ENCODE results near the gene NRROS.

NRROS gene

DNA sequence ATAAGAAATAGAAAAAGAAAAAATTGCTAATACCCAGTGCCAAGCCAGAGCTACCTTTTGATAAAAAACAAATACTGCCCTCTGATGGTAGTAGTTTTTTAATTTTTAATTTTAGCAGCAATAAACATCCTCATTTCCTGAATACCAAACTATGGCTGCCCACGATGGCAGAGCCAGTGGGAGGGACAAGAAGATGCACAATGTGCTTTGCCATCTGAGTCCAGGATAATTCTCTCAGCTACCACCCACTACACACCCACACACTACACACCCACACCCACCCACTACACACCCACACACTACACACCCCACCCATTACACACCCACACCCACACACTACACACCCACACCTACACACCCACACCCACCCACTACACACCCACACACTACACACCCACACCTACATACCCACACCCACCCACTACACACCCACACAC lies 54.7 kb downstream of the NRROS start:
- no peak overlapping the region for H3K4me3 ChIP-seq (ENCODE audit: low read depth, low read length)
- TF ChIP-seq, protein P1, sequence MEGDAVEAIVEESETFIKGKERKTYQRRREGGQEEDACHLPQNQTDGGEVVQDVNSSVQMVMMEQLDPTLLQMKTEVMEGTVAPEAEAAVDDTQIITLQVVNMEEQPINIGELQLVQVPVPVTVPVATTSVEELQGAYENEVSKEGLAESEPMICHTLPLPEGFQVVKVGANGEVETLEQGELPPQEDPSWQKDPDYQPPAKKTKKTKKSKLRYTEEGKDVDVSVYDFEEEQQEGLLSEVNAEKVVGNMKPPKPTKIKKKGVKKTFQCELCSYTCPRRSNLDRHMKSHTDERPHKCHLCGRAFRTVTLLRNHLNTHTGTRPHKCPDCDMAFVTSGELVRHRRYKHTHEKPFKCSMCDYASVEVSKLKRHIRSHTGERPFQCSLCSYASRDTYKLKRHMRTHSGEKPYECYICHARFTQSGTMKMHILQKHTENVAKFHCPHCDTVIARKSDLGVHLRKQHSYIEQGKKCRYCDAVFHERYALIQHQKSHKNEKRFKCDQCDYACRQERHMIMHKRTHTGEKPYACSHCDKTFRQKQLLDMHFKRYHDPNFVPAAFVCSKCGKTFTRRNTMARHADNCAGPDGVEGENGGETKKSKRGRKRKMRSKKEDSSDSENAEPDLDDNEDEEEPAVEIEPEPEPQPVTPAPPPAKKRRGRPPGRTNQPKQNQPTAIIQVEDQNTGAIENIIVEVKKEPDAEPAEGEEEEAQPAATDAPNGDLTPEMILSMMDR (IDR thresholded peaks at IDR 0.05; ENCODE audit: borderline replicate concordance, insufficient read depth, low read depth, low read length): no peak

DNA sequence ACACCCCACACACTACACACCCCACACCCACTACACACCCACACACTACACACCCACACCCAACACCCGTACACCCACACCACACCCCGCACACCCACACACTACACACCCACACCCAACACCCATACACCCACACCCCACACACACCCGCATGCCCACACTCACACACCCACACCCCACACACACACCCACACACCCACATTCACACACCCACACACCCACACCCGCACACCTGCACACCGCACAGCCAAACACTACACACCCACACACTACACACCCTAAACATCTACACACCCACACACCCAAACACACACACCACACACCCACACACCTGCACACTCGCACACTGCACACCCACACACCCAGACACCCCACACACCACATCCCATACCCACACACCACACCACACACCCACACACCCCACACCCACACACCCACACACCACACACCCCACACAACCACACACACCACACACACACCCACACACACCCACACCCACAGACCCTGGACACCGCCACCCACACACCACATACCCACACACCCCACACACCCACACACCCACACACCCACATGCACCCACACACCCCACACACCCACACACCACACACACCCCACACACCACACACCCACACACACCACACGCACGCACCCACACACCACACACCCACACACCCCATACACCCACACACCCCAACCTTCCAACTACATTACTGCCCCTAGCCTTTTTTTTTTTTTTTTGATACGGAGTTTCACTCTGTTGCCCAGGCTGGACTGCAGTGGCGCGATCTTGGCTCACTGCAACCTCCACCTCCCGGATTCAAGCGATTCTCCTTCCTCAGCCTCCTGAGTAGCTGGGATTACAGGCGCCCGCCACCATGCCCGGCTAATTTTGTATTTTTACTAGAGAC lies 55.7 kb downstream of the NRROS start:
- no peak overlapping the region for H3K4me3 ChIP-seq (ENCODE audit: low read depth, low read length)
- TF ChIP-seq, protein P1 (IDR thresholded peaks at IDR 0.05; ENCODE audit: borderline replicate concordance, insufficient read depth, low read depth, low read length): no peak

DNA sequence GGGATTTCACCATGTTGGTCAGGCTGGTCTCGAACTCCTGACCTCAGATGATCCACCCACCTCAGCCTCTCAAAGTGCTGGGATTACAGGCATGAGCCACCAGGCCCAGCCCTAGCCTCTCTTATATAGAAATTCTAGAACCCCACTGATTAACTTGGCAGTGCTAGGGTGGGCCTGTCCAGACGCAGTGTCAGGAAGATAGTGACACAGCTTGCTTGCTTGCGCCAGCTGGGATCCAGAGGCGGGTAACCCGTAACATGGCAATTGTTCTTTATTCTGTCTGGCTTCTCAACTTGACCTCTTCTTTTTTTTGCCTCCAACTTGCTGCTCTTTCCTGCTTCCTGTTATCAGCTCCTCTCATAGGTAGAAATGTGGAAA lies 56.3 kb downstream of the NRROS start:
- TF ChIP-seq, protein P1 (IDR thresholded peaks at IDR 0.05; ENCODE audit: borderline replicate concordance, insufficient read depth, low read depth, low read length): no peak
- H3K4me3 ChIP-seq (ENCODE audit: low read depth, low read length): no peak overlapping the region

DNA sequence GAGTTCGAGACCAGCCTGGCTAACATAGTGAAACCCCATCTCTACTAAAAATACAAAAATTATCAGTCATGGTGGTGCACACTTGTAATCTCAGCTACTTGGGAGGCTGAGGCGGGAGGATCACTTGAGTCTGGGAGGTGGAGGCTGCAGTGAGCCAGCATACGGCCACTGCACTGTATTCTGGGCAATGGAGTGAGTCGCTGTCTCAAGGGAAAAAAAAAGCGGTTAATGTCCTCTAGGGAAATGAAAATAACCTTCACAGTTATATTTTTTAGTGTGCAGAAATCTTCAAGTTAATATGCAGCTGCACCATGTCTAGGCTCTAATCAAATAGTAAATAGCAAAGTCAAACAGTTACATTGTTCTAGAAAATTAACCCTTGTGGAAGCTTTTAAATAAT lies 57.8 kb downstream of the NRROS start:
- H3K4me3 ChIP-seq (ENCODE audit: low read depth, low read length): no peak overlapping the region
- TF ChIP-seq, protein P1 (IDR thresholded peaks at IDR 0.05; ENCODE audit: borderline replicate concordance, insufficient read depth, low read depth, low read length): no peak

DNA sequence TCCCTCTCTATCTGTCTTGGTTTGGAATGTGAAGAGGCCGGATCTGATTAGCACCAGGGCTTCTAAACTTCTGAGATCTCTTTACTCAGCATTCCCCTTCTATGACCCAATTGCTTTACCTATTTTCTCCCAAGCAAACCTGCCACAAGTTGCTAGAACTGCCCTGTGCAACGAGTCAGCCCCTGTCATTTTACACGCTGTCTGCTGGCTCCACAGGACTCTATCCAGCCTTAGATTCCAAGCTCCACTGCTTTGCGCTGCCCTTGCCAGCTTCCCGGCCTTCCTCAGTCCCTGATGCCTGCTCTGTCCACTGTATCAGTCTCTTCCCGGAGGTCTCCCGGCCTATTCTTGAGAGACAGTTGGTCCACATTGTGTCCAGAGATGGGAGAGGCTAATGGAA lies 60.3 kb downstream of the NRROS start:
- no peak overlapping the region for H3K4me3 ChIP-seq (ENCODE audit: low read depth, low read length)
- TF ChIP-seq, protein P1 (IDR thresholded peaks at IDR 0.05; ENCODE audit: borderline replicate concordance, insufficient read depth, low read depth, low read length): no peak

DNA sequence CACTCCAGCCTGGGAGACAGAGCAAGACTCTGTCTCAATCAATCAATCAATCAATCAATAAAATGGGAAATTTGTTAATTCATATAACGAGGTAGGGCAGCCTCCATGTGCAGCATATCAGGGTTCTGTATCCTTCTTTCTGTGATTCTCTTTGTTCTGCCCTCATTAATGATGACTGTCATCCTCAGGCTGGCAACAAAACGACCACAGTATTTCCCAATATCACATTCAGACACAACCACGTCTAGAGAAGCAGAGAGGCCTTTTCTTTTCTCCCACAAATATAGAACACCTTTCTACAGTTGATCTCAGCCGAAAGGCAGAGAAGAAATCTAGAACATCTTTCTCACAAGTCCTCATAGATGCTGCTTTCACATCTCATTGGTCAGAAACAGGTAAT lies 61.3 kb downstream of the NRROS start:
- no peak overlapping the region for H3K4me3 ChIP-seq (ENCODE audit: low read depth, low read length)
- TF ChIP-seq, protein P1 (IDR thresholded peaks at IDR 0.05; ENCODE audit: borderline replicate concordance, insufficient read depth, low read depth, low read length): no peak

DNA sequence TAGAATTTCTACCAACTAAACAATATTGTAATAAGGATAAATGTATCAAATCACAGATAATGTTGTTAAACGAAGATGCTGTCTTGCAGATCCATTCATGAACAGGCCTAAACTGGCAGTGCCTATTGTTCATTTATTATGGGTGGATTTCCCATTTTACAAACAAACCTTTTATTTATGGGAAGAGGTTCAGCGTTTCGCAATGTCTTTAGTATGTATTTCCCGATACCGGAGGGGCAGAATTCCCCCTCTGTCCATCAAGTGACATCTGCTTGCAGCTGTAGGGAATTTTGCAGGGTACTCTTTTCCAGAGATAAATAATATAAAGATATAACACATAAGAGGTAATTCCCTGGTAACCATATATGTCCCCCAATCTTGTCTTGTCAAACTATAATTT lies 66.8 kb downstream of the NRROS start:
- TF ChIP-seq, protein P1 (IDR thresholded peaks at IDR 0.05; ENCODE audit: borderline replicate concordance, insufficient read depth, low read depth, low read length): no peak
- H3K4me3 ChIP-seq (ENCODE audit: low read depth, low read length): no peak overlapping the region

Data from GM12875 (cell line).